Adrenal gland (tissue), 12 donors: ENCODE results near the gene SLC19A2. TPM values are rescaled to one million over a fixed set of nuclear protein-coding genes. Genes with fewer than 3 reads are reported as not detected.

Source experiments
- DNase-seq, 7 donors: peaks; one replicate each; pipeline ENCODE4 v3.0.0-alpha.2; 2019 to 2020
- H3K27ac ChIP-seq, 5 donors: fragments of 200-600 bp; sonication (generic) in 4 of 5; 1 replicate in 3 of 5; 2 replicates in 2 of 5; pipeline versions ENCODE4 v1.5.1 to v1.8.0; 2016 to 2020; ENCODE audit warnings: mild to moderate bottlenecking in 1 of 5
- H3K27me3 ChIP-seq: fragments of 200-600 bp; 2 replicates; pipeline ENCODE4 v1.8.0; 2021
- H3K36me3 ChIP-seq, 2 donors: fragments of 200-600 bp; replicated peaks in 1 of 2; 1 replicate in 1 of 2; 2 replicates in 1 of 2; pipeline versions ENCODE4 v1.5.1 to v1.8.0; 2018 to 2022
- H3K4me1 ChIP-seq, 2 donors: fragments of 200-600 bp; replicated peaks in 1 of 2; 1 replicate in 1 of 2; 2 replicates in 1 of 2; pipeline versions ENCODE4 v1.5.1 to v1.8.0; 2018 to 2021
- H3K4me3 ChIP-seq, 4 donors: fragments of 200-600 bp; sonication (generic) in 3 of 4; one replicate each; pipeline ENCODE4 v1.5.1; 2016 to 2018
- H3K9me3 ChIP-seq, 3 donors: fragments of 200-600 bp; sonication (generic) in 1 of 3; replicated peaks in 1 of 3; 1 replicate in 2 of 3; 2 replicates in 1 of 3; pipeline versions ENCODE4 v1.5.1 to v1.8.0; 2016 to 2021
- CTCF ChIP-seq, 6 experiments: fragments of 450-650 bp in 4 of 6; fragments of 200-600 bp in 2 of 6; sonication (generic) in 1 of 6; IDR thresholded peaks; 1 replicate in 5 of 6; 2 replicates in 1 of 6; pipeline versions ENCODE4 v1.5.1 to v1.8.0; 2016 to 2021; ENCODE audit warnings: antibody characterized with exemption in 6 of 6, mild to moderate bottlenecking in 2 of 6, moderate library complexity in 1 of 6
- POLR2A ChIP-seq, 2 donors: fragments of 450-650 bp; IDR thresholded peaks; one replicate each; pipeline ENCODE4 v1.6.1; 2017; ENCODE audit warnings: antibody characterized with exemption in 2 of 2, mild to moderate bottlenecking in 2 of 2, moderate library complexity in 1 of 2
- WGBS, 4 donors: extraction: QIAGEN DNeasy Blood & Tissue Kit in 2 of 4; methylation state at CpG; one replicate each; pipeline versions ENCODE4 v1.1.5 to v1.1.7; 2013 to 2017; 5-methylcytosine and 5-hydroxymethylcytosine counted together
- intact Hi-C, 2 donors: fragments of 100-400 bp; cut with DNase I; formaldehyde crosslinking; loops; one replicate each; pipeline versions ENCODE4 v1.14.1 to v1.15.0; 2022 to 2023
- polyA plus RNA-seq, 3 donors: library from polyadenylated mRNA; stranded (reverse); fragments of 200-250 nt in 2 of 3; fragments of 350-450 nt in 1 of 3; fragmentation: Illumina TruSeq in 1 of 3; extraction: RNeasy Lipid Tissue Mini Kit (QIAGEN cat#74804) in 1 of 3; gene quantifications; one replicate each; pipeline ENCODE4 v1.2.3, GENCODE V29; 2013 to 2014
- total RNA-seq, 9 donors: library from RNA; depleted of rRNA in 4 of 9; stranded (reverse); fragments of >200 nt in 4 of 9; fragments of 120-200 nt in 1 of 9; fragmentation: NEBNext Ultra II Directional in 1 of 9; extraction: Animal tissue kit (Norgen Biotek cat#: 25700) in 1 of 9; gene quantifications; one replicate each; pipeline versions ENCODE4 v1.1.0 to v1.2.4, GENCODE V29; 2013 to 2023
- donor health status: healthy with polysubstance abuse.
- donor health status: Bipolar disorder and iron deficiency.
- donor health status: DM: yes; HTN: yes; CAD: no.
- donor health status: DM: no; HTN: no; CAD: no.
- donor health status: DM: no; HTN: no; CAD: no.
- donor health status: DM: yes; HTN: yes; CAD: no.

SLC19A2 gene
- total and polyA plus RNA-seq, 12 donors = 6.7 to 29.2 (median 12.7) TPM

GRCh38 chr1:169491845-169492281 is 6.1 kb upstream of the SLC19A2 start:
- no peaks in the 10 kb centered on the region for H3K9me3 ChIP-seq
- no peaks in the 10 kb centered on the region for H3K27me3 ChIP-seq
- intact Hi-C loops = no loop called here
- no peak for DNase-seq
- no peak overlapping the region for H3K4me3 ChIP-seq
- no peak for TF ChIP-seq CTCF (IDR thresholded peaks at IDR 0.05)
- no peak for TF ChIP-seq POLR2A (IDR thresholded peaks at IDR 0.05)
- H3K36me3 ChIP-seq = no peaks in the 10 kb centered on the region
- H3K4me1 ChIP-seq = peaks cover 3 to 6% of the 10 kb centered on the region in 2 donors
- 43 to 82% (median 67%) methylated on average over 3 of the region's 3 CpGs for WGBS, 4 donors
- H3K27ac ChIP-seq = peak overlapping the region in 1 of 5 donors; percentile 18

GRCh38 chr1:169488157-169488556 is 2.4 kb upstream of the SLC19A2 start:
- intact Hi-C loops = no loop called here
- no peak for DNase-seq
- 79 to 90% (median 82%) methylated on average over 4 of the region's 4 CpGs for WGBS, 4 donors
- no peaks in the 10 kb centered on the region for H3K27me3 ChIP-seq
- no peak overlapping the region for H3K4me3 ChIP-seq
- H3K4me1 ChIP-seq = peaks cover 10 to 27% of the 10 kb centered on the region in 2 donors
- H3K36me3 ChIP-seq = no peaks in the 10 kb centered on the region
- H3K27ac ChIP-seq = no peak overlapping the region
- TF ChIP-seq CTCF (IDR thresholded peaks at IDR 0.05) (no peak), POLR2A (IDR thresholded peaks at IDR 0.05) (no peak)
- no peaks in the 10 kb centered on the region for H3K9me3 ChIP-seq

- peaks cover 15 to 33% of the 10 kb centered on the region in 2 donors for H3K4me1 ChIP-seq
- H3K27me3 ChIP-seq = no peaks in the 10 kb centered on the region
- no peaks in the 10 kb centered on the region for H3K36me3 ChIP-seq
- TF ChIP-seq POLR2A (IDR thresholded peaks at IDR 0.05) (no peak), CTCF (IDR thresholded peaks at IDR 0.05) (no peak)
- peak overlapping the region in 1 of 5 donors; percentile 94 for H3K27ac ChIP-seq
- WGBS, 4 donors = 90 to 92% (median 91%) methylated on average over 16 of the region's 16 CpGs
- intact Hi-C loops = no loop called here
- no peak overlapping the region for H3K4me3 ChIP-seq
- H3K9me3 ChIP-seq = no peaks in the 10 kb centered on the region
- DNase-seq = no peak
These were observed 1.8 kb upstream of the SLC19A2 start for GRCh38 chr1:169487561-169487960.

GRCh38 chr1:169487133-169487532 is 1.4 kb upstream of the SLC19A2 start:
- H3K27me3 ChIP-seq = no peaks in the 10 kb centered on the region
- intact Hi-C loops = no loop called here
- H3K27ac ChIP-seq = peak overlapping the region in 4 of 5 donors; percentile 94 to 99 (median 96)
- peaks cover 17 to 36% of the 10 kb centered on the region in 2 donors for H3K4me1 ChIP-seq
- no peak for DNase-seq
- H3K9me3 ChIP-seq = no peaks in the 10 kb centered on the region
- no peaks in the 10 kb centered on the region for H3K36me3 ChIP-seq
- 76 to 86% (median 80%) methylated on average over 5 of the region's 5 CpGs for WGBS, 4 donors
- TF ChIP-seq POLR2A (IDR thresholded peaks at IDR 0.05) (no peak), CTCF (IDR thresholded peaks at IDR 0.05) (no peak)
- H3K4me3 ChIP-seq = peak overlapping the region in 1 of 4 donors; percentile 70
